ENCODE measurements around the gene MED20. TPM values are rescaled to one million over a fixed set of nuclear protein-coding genes. Genes with fewer than 3 reads are reported as not detected.

MED20 gene
- total and polyA plus RNA-seq, 2 of the 4 experiments (the other 2 are of a cell fraction), result 24.8 to 38.2 TPM

- Histone ChIP-seq H3K9me3 (ENCODE audit: control insufficient read depth, insufficient read depth, low read length) (no peaks in the 10 kb centered on the region), H3K23ac (ENCODE audit: low read depth, low read length) (peak overlapping the region; percentile 50; the same call in 1 of the 2 replicates), H2AFZ (replicated peaks; ENCODE audit: low read length, poor library complexity) (peak overlapping the region; percentile 87), H3K9me1 (ENCODE audit: insufficient read depth, low read length) (peaks cover 12% of the 10 kb centered on the region), H2BK15ac (ENCODE audit: low read depth, low read length) (peak overlapping the region; percentile 11; the same call in 1 of the 3 replicates), H4K20me1 (ENCODE audit: insufficient read depth, low read length) (no peaks in the 10 kb centered on the region), H4K5ac (ENCODE audit: low read depth, low read length) (peak overlapping the region; percentile 67), H3K9ac (ENCODE audit: low read depth, low read length) (no peak overlapping the region), H4K91ac (ENCODE audit: insufficient read depth, low read depth, low read length) (peak overlapping the region; percentile 37), H3K14ac (replicated peaks; ENCODE audit: low read depth, low read length) (peak overlapping the region; percentile 80), H3K4ac (ENCODE audit: low read depth, low read length) (peak overlapping the region; percentile 92), H3K79me1 (ENCODE audit: low read depth in 1 of 2, low read length in 2 of 2) (no peaks in the 10 kb centered on the region), H2BK5ac (ENCODE audit: low read depth, low read length, poor library complexity, severe bottlenecking) (peak overlapping the region; percentile 62), H2BK120ac (ENCODE audit: low read depth, low read length) (peak overlapping the region; percentile 85), H3K27me3 (ENCODE audit: control insufficient read depth, insufficient read depth, low read length) (no peaks in the 10 kb centered on the region), H3K4me1 (ENCODE audit: control insufficient read depth, insufficient read depth, low read length) (peaks cover 12% of the 10 kb centered on the region), H2AK9ac (replicated peaks; ENCODE audit: low read depth, low read length, poor library complexity) (peak overlapping the region; percentile 31), H2BK20ac (ENCODE audit: low read depth, low read length) (peak overlapping the region; percentile 88), H2AK5ac (ENCODE audit: low read depth, low read length) (peak overlapping the region; percentile 61; the same call in 1 of the 2 replicates), H4K8ac (ENCODE audit: low read depth in 2 of 2, low read length in 2 of 2) (peak overlapping the region; percentile 2 to 91), H3K4me3 (ENCODE audit: insufficient read depth, low read depth, low read length) (no peak overlapping the region), H3K18ac (ENCODE audit: low read depth, low read length) (peak overlapping the region; percentile 77), H3K4me2 (ENCODE audit: low read depth, low read length) (peak overlapping the region; percentile 9), H3K27ac (ENCODE audit: insufficient read depth, low read length) (peak overlapping the region; percentile 73), H3K36me3 (ENCODE audit: control insufficient read depth, insufficient read depth, low read length) (no peaks in the 10 kb centered on the region), H3K56ac (ENCODE audit: extremely low read depth, insufficient read depth, low read length) (no peak overlapping the region)
- no CpG with 5 or more reads among the region's 4 CpGs for WGBS, 2 experiments (ENCODE audit: extremely low coverage in 2 of 2, insufficient read length in 1 of 2)
- DNase-seq (peak; percentile 38), ATAC-seq (ENCODE audit: low read depth) (peak; percentile 10; the same call in 1 of the 2 replicates)
- in situ Hi-C loops (cut with MboI; ENCODE audit: low sequenced_read_pairs), result no loop called here
- CTCF ChIA-PET, result no interaction called here
- POLR2A ChIA-PET (ENCODE audit: unreplicated experiment), result no interaction called here
- no TSS peak for BruUV-seq (replicated peaks)
- intact Hi-C loops (cut with micrococcal nuclease), result no loop called here
- dilution Hi-C loops (cut with HindIII; ENCODE audit: low sequenced_read_pairs, unreplicated experiment), result no loop called here
- TF ChIP-seq CHD1 (IDR thresholded peaks at IDR 0.05; ENCODE audit: low read depth, low read length) (no peak), MAZ (IDR thresholded peaks at IDR 0.05; ENCODE audit: borderline replicate concordance, low read depth, low read length) (no peak), RAD21 (IDR thresholded peaks at IDR 0.05; ENCODE audit: low read length) (no peak), CEBPB (IDR thresholded peaks at IDR 0.05; ENCODE audit: low read depth, low read length) (peak; percentile 68; the same call in 1 of the 2 replicates)
These were observed 49.5 kb upstream of the MED20 start for GRCh38 chr6:41970436-41970846.
